IPS DF 4.7 (cell line): ENCODE data around the gene CHURC1.
"Not testable (repeated sequence)": the region's sequence is repeated elsewhere in the genome, so short reads cannot be mapped to it uniquely, and the experiment has no call there.

Experiments used
- DNase-seq: peaks from one replicate; pipeline ENCODE4 v3.0.0-alpha.2; 2013; ENCODE audit warnings: low spot score; ENCODE audit errors: extremely low read depth

Gene CHURC1

GRCh38 chr14:64910847-64911495, 3.3 kb upstream of the CHURC1 start:
- DNase-seq = no peak

DNA sequence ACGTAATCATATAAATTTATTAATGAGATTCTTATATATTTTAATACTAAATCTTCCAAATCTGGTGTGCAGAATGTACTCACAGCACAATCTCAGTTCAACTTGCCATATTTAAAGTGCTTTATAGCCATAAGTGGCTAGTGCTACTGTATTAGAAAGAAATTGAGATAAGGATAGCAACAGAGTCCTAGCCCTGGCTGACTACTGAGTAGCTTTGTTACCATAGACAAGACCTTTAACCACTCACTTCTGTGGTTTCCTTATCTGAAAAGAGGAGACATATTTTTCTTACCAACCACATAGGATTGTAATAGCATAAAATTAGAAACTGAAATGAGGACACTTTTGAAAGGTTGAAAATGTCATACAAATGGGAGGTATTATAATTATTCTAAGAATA, 2.0 kb upstream of the CHURC1 start:
- DNase-seq = no peak

DNA sequence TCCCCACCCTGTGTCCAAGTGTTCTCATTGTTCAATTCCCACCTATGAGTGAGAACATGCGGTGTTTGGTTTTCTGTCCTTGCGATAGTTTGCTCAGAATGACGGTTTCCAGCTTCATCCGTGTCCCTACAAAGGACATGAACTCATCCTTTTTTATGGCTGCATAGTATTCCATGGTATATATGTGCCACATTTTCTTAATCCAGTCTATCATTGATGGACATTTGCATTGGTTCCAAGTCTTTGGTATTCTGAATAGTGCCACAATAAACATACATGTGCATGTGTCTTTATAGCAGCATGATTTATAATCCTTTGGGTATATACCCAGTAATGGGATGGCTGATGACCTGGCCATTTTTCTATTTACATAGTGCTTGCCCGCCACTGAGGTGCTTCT, 778 bp upstream of the CHURC1 start:
- not testable (repeated sequence) for DNase-seq

- no peak for DNase-seq
Measured at GRCh38 chr14:64915029-64915424, 772 bp downstream of the CHURC1 start.

- DNase-seq = no peak
Measured at GRCh38 chr14:64915797-64916196, 1.5 kb downstream of the CHURC1 start.

- DNase-seq = no peak
Measured at GRCh38 chr14:64918216-64918615, 4.0 kb downstream of the CHURC1 start.

DNA sequence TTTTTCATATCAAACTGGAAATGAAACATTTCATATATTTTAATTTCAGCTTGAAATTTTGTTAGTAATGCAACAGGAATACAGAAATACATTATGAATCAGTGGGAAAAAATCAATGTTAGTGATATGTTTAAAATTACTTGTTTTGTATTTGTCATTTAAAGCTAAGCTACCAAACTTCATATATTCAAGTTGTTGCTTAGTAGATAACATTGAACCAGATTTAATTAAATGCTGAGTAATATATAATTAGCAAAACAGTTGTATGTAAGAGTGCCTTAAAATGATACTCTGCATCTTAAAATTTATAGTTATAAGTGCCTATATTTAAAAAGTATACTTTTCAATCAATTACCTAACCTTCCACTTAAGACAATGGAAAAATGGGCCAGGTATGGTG, 5.0 kb downstream of the CHURC1 start:
- no peak for DNase-seq

- DNase-seq = no peak
Measured at GRCh38 chr14:64919618-64920017, 5.4 kb downstream of the CHURC1 start.

DNA sequence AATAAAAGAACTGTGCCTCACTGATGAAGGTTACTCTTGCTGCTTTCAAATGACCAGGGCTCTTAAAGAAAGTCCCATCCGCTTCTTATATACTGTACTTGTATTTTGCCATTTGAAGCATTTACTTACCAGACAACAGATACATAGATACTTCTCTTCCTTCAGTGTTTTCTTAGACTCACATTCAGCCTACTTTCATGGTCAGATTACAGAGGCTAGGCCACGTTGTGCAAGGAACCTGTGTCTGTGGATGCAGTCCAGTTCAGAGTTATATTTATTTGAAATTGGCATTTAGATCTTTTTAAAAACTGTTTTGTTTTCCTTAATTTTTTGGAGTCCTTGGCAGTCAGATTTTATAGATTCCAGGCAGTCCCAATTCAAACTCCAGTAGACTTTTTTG, 6.2 kb downstream of the CHURC1 start:
- no peak for DNase-seq

- DNase-seq = no peak
Measured at GRCh38 chr14:64923015-64923414, 8.8 kb downstream of the CHURC1 start.

DNA sequence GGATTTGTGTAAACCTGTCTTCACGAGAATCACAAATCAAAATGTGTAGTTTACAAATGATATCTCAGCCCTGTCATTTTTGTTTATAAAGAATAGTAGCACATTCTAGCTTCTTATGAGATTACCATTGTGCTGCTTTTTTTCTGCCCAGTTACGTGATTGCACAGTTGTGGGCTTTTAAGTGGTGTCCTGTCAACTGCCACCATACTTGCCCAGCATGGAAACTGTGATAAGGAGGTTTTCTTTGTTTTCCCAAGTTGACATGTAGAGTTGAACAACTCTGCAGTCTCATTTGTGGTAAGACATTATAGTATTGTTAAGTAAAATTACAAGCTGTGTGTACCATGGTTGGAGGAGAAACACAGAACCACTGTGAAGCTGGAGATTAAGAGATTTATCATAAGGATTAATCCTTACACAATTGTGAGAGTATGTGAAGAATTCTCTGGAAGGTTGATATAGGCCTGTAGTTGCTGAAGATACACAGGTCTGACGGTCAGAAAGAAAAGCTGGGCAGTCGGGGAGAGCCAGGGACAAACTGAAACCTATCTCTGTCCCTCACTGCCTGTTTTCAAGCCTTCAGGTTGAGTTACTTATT, 12.2 kb downstream of the CHURC1 start:
- no peak for DNase-seq

DNA sequence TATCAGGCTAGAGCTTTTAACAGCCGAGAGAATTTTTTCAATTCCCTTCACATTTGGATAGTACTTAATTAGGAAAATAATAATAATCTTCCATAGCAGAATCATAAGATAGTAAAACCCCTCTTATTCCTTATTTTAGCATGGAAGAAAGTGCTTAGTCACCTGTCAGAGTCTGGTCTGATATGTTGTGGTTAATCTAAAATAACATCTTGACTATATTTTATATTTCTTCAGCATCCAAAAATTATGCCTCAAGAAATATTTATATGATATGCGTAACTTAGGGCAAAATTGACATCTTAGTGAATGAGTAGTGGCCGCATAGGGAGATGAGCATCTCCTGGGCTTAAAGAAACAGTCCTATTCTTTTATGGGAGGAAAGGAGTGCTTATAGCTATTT, 12.8 kb downstream of the CHURC1 start:
- no peak for DNase-seq

GRCh38 chr14:64928239-64929013, 14.2 kb downstream of the CHURC1 start:
- DNase-seq = no peak

DNA sequence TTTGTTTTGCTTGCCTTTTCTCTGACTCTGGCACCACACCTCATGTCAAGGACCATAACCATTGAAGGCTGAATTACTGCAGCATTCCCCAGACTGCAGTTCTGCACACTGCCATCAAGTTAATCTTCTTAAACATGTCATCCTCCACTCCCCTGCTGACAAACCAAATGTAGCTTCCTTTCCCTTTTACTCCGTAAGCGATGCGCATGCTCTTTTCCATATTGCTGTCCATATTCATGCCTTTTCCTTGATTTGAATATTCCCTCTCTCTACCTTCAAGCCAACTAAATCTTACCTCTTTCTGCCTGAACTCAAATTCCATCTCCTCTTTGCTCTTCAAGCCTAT, 14.7 kb downstream of the CHURC1 start:
- no peak for DNase-seq

DNA sequence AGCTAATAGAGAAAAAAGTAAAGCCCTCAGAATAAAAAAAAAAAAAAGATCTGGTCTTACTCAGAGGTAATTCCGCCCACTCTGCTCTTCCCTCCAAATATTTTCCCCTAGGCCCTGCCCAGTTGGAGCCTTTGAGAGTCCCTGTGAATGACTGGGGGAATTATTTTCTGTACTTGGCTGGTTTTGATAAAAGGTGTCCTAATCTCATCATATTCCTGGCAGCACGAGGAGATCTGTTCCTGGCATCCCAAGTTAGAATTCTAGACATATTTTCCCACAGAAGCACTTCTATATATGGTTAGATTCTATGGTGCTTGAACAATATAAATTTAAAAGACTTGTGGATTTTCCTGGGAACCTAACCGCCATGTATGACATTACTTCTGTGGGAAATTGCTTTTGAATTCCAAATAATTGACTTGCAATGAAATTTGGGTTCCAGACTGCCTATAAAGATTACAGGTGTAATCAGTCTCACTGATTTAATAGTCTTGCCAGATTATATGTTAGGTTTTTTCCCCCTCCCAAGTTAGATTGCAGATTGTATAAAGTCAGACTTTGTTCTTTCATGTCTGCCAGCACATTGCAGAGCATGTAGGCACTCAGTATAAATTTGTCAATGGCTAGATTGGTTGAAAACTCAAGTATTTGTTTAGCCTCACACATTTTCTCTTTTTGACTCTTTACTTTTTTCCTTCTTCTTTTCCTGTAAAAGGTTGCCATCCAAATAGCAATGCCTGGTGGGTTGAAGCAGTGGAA, 16.0 kb downstream of the CHURC1 start:
- DNase-seq = no peak

GRCh38 chr14:64931123-64931522, 16.9 kb downstream of the CHURC1 start:
- DNase-seq = no peak

- DNase-seq = no peak
Measured at GRCh38 chr14:64932231-64932630, 18.0 kb downstream of the CHURC1 start.

- DNase-seq = no peak
Measured at GRCh38 chr14:64934338-64934929, 20.2 kb downstream of the CHURC1 start.

- DNase-seq = no peak
Measured at GRCh38 chr14:64935508-64935907, 21.3 kb downstream of the CHURC1 start.

DNA sequence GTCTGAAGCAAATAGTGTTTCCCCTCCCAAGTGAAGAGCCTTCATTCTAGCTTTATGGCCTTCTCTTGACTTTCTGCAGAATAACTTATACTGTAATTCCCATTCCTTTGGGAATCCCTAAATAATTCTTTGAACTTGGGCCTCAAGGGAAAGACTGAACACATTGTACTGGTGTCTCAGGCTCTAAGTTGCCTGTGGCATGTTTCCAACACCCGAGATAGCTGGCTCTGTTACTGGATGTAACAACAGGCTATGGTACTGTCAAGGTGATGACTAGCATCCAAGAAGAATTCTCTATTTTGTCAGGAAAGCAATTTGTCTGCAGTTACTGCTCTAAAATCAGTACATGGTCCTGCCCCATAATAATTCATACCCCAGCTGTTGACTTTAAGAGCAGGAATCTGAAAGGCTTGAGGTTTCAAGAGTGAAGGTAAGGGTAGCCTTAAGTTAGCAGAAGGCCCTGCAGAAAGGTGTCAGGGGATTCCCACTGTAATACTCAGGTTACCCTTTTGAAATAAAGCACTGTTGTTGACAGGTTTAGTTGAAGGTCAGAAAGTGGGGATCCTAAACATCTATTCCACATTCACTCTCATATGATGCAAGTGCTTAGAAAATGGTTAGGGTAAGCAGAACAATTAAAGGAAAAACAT, 23.0 kb downstream of the CHURC1 start:
- no peak for DNase-seq

GRCh38 chr14:64937821-64938193, 23.6 kb downstream of the CHURC1 start:
- DNase-seq = no peak
